Measurements from ENCODE around the gene HTR6.

DNA sequence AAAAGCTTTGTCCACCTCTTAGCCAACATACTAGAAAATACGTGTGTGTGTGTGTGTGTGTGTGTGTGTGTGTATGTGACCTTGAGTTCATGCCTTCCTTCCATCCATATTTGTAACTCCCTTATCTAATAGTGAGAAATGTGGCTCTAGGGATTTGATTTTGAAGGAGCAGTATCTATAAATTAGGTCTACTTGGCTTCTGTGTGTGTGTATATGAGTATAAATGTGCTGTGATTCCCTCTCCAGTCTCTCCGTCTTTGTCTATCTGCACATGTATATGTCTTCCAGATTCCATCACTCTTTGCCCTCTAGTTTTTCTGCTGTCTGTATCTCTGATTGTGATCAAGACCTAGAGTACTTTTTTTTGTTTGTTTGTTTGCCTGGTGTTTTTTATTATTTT, 32.5 kb upstream of the HTR6 start:
- TF ChIP-seq, protein P1, sequence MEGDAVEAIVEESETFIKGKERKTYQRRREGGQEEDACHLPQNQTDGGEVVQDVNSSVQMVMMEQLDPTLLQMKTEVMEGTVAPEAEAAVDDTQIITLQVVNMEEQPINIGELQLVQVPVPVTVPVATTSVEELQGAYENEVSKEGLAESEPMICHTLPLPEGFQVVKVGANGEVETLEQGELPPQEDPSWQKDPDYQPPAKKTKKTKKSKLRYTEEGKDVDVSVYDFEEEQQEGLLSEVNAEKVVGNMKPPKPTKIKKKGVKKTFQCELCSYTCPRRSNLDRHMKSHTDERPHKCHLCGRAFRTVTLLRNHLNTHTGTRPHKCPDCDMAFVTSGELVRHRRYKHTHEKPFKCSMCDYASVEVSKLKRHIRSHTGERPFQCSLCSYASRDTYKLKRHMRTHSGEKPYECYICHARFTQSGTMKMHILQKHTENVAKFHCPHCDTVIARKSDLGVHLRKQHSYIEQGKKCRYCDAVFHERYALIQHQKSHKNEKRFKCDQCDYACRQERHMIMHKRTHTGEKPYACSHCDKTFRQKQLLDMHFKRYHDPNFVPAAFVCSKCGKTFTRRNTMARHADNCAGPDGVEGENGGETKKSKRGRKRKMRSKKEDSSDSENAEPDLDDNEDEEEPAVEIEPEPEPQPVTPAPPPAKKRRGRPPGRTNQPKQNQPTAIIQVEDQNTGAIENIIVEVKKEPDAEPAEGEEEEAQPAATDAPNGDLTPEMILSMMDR (IDR thresholded peaks at IDR 0.05): no peak
- TF ChIP-seq POLR2A (IDR thresholded peaks at IDR 0.05): no peak
